ENCODE results near the gene LUM.
"Not testable (repeated sequence)": the region's sequence is repeated elsewhere in the genome, so short reads cannot be mapped to it uniquely, and the experiment has no call there.

The LUM gene

GRCh38 chr12:91103101-91103500, 8.2 kb downstream of the LUM start:
- no peak for DNase-seq (ENCODE audit: insufficient read length, low spot score)
- no peak for FAIRE-seq
- TF ChIP-seq POLR2A (IDR thresholded peaks at IDR 0.05; ENCODE audit: low read depth, low read length): no peak

GRCh38 chr12:91100906-91101305, 10.4 kb downstream of the LUM start:
- no peak for DNase-seq (ENCODE audit: insufficient read length, low spot score)
- no peak for FAIRE-seq

GRCh38 chr12:91099836-91100235, 11.5 kb downstream of the LUM start:
- TF ChIP-seq POLR2A (IDR thresholded peaks at IDR 0.05; ENCODE audit: low read depth, low read length): no peak
- DNase-seq (ENCODE audit: insufficient read length, low spot score): no peak
- no peak for FAIRE-seq

More at GRCh38 chr12:91100906-91101305, 10.4 kb downstream of the LUM start:
- TF ChIP-seq POLR2A (IDR thresholded peaks at IDR 0.05; ENCODE audit: low read depth, low read length): no peak

- FAIRE-seq (peak; percentile 15), DNase-seq (ENCODE audit: insufficient read length, low spot score) (no peak)
- TF ChIP-seq POLR2A (IDR thresholded peaks at IDR 0.05; ENCODE audit: low read depth, low read length): no peak
Measured at GRCh38 chr12:91099341-91099740, 12.0 kb downstream of the LUM start.

GRCh38 chr12:91098941-91099340, 12.4 kb downstream of the LUM start:
- FAIRE-seq (peak; percentile 99), DNase-seq (ENCODE audit: insufficient read length, low spot score) (peak; percentile 6)
- no peak for TF ChIP-seq POLR2A (IDR thresholded peaks at IDR 0.05; ENCODE audit: low read depth, low read length)

- no peak for FAIRE-seq
- no peak for TF ChIP-seq POLR2A (IDR thresholded peaks at IDR 0.05; ENCODE audit: low read depth, low read length)
- no peak for DNase-seq (ENCODE audit: insufficient read length, low spot score)
Measured at GRCh38 chr12:91098461-91098860, 12.8 kb downstream of the LUM start.

- TF ChIP-seq POLR2A (IDR thresholded peaks at IDR 0.05; ENCODE audit: low read depth, low read length): no peak
- no peak for DNase-seq (ENCODE audit: insufficient read length, low spot score)
- no peak for FAIRE-seq
Measured at GRCh38 chr12:91094957-91095356, 16.3 kb downstream of the LUM start.

- no peak for DNase-seq (ENCODE audit: insufficient read length, low spot score)
- TF ChIP-seq POLR2A (IDR thresholded peaks at IDR 0.05; ENCODE audit: low read depth, low read length): no peak
- FAIRE-seq: peak; percentile 85
Measured at GRCh38 chr12:91094032-91094662, 17.1 kb downstream of the LUM start.

GRCh38 chr12:91093341-91093740, 18.0 kb downstream of the LUM start:
- no peak for TF ChIP-seq POLR2A (IDR thresholded peaks at IDR 0.05; ENCODE audit: low read depth, low read length)
- FAIRE-seq: no peak
- DNase-seq (ENCODE audit: insufficient read length, low spot score): no peak

GRCh38 chr12:91091916-91092715, 19.2 kb downstream of the LUM start:
- DNase-seq (ENCODE audit: insufficient read length, low spot score) (no peak), FAIRE-seq (no peak)
- no peak for TF ChIP-seq POLR2A (IDR thresholded peaks at IDR 0.05; ENCODE audit: low read depth, low read length)

- not testable (repeated sequence) for DNase-seq (ENCODE audit: insufficient read length, low spot score); FAIRE-seq
Measured at GRCh38 chr12:91089953-91090352, 21.3 kb downstream of the LUM start.

GRCh38 chr12:91080041-91080440, 31.3 kb downstream of the LUM start:
- no peak for DNase-seq (ENCODE audit: insufficient read length, low spot score)
- FAIRE-seq: no peak
- TF ChIP-seq POLR2A (IDR thresholded peaks at IDR 0.05; ENCODE audit: low read depth, low read length): no peak

GRCh38 chr12:91078501-91078900, 32.8 kb downstream of the LUM start:
- no peak for FAIRE-seq
- no peak for TF ChIP-seq POLR2A (IDR thresholded peaks at IDR 0.05; ENCODE audit: low read depth, low read length)
- no peak for DNase-seq (ENCODE audit: insufficient read length, low spot score)

GRCh38 chr12:91077228-91077954, 33.9 kb downstream of the LUM start:
- no peak for FAIRE-seq
- TF ChIP-seq POLR2A (IDR thresholded peaks at IDR 0.05; ENCODE audit: low read depth, low read length): no peak
- DNase-seq (ENCODE audit: insufficient read length, low spot score): no peak

Data from H54 (cell line).